Smooth muscle cell (in vitro differentiated cells): Measurements from ENCODE around the gene ADORA1. TPM values are rescaled to one million over a fixed set of nuclear protein-coding genes. Genes with fewer than 3 reads are reported as not detected.

Source experiments
- DNase-seq: peaks from one replicate; lab custom pipeline; 2025; ENCODE audit not compliant: unreplicated experiment; lab: John Stamatoyannopoulos, UW
- H2AFZ ChIP-seq: fragments of 200-600 bp; sonication (generic); 2 replicates; pipeline ENCODE4 v1.6.0; 2016; ENCODE audit warnings: antibody characterized with exemption, low read depth, mild to moderate bottlenecking
- H3F3A ChIP-seq: fragments of 200-600 bp; sonication (generic); 2 replicates; pipeline ENCODE4 v1.6.0; 2017; ENCODE audit warnings: antibody characterized with exemption, low read depth
- H3K27ac ChIP-seq: fragments of 200-600 bp; sonication (generic); 2 replicates; pipeline ENCODE4 v1.5.1; 2016; ENCODE audit warnings: low read depth, mild to moderate bottlenecking
- H3K27me3 ChIP-seq: fragments of 200-600 bp; sonication (generic); 2 replicates; pipeline ENCODE4 v1.6.1; 2016; ENCODE audit warnings: low read depth, mild to moderate bottlenecking
- H3K36me3 ChIP-seq: fragments of 200-600 bp; sonication (generic); 2 replicates; pipeline ENCODE4 v1.5.1; 2016; ENCODE audit warnings: low read depth
- H3K4me1 ChIP-seq: fragments of 200-600 bp; sonication (generic); 2 replicates; pipeline ENCODE4 v1.5.1; 2016; ENCODE audit warnings: low read depth
- H3K4me2 ChIP-seq: fragments of 200-600 bp; sonication (generic); 2 replicates; pipeline ENCODE4 v1.6.0; 2016; ENCODE audit warnings: mild to moderate bottlenecking
- H3K4me3 ChIP-seq: fragments of 200-600 bp; sonication (generic); 2 replicates; pipeline ENCODE4 v1.5.1; 2016; ENCODE audit warnings: mild to moderate bottlenecking
- H3K79me2 ChIP-seq: fragments of 200-600 bp; sonication (generic); 2 replicates; pipeline ENCODE4 v1.6.0; 2016; ENCODE audit warnings: low read depth, mild to moderate bottlenecking
- H3K9ac ChIP-seq: fragments of 200-600 bp; sonication (generic); 2 replicates; pipeline ENCODE4 v1.6.0; 2016; ENCODE audit warnings: low read depth
- H3K9me3 ChIP-seq: fragments of 200-600 bp; sonication (generic); replicated peaks from 2 replicates; pipeline ENCODE4 v1.5.1; 2016; ENCODE audit warnings: low read depth
- H4K20me1 ChIP-seq: fragments of 200-600 bp; sonication (generic); 2 replicates; pipeline ENCODE4 v1.6.0; 2016; ENCODE audit warnings: low read depth
- CTCF ChIP-seq: fragments of 200-600 bp; sonication (generic); IDR thresholded peaks from 2 replicates; pipeline ENCODE4 v1.5.1; 2017; ENCODE audit warnings: borderline replicate concordance, mild to moderate bottlenecking, antibody characterized with exemption; ENCODE audit not compliant: insufficient read depth, poor library complexity, severe bottlenecking
- WGBS: methylation state at CpG from one replicate; pipeline ENCODE4 v1.1.7; 2016; ENCODE audit warnings: low lambda C conversion rate; 5-methylcytosine and 5-hydroxymethylcytosine counted together
- polyA plus RNA-seq: library from polyadenylated mRNA; unstranded; fragments of >200 nt; fragmentation: Nextera tagmentation; extraction: Ambion mirVana; gene quantifications from 2 replicates; pipeline ENCODE4 v1.2.1, GENCODE V29; 2016
- total RNA-seq: library from RNA; depleted of rRNA; stranded (reverse); fragments of >200 nt; gene quantifications from 2 replicates; pipeline ENCODE4 v1.2.3, GENCODE V29; 2014

Gene ADORA1
- total and polyA plus RNA-seq, 2 experiments from 2014 or later, result 16.0 to 18.0 TPM

- Histone ChIP-seq H3K79me2 (no peaks in the 10 kb centered on the region), H3F3A (no peaks in the 10 kb centered on the region), H3K4me3 (no peak overlapping the region), H4K20me1 (no peaks in the 10 kb centered on the region), H3K27me3 (no peaks in the 10 kb centered on the region), H3K27ac (no peak overlapping the region), H3K4me2 (no peak overlapping the region), H2AFZ (no peak overlapping the region), H3K4me1 (no peaks in the 10 kb centered on the region), H3K36me3 (no peaks in the 10 kb centered on the region), H3K9ac (no peak overlapping the region), H3K9me3 (no peaks in the 10 kb centered on the region)
- DNase-seq, result no peak
- 98% methylated on average over 12 of the region's 12 CpGs for WGBS
- TF ChIP-seq CTCF, result no peak
Measured at GRCh38 chr1:203168256-203168786, 40.8 kb downstream of the ADORA1 start.

- Histone ChIP-seq H2AFZ (no peak overlapping the region), H3F3A (no peaks in the 10 kb centered on the region), H3K27ac (no peak overlapping the region), H3K4me2 (no peak overlapping the region), H3K36me3 (no peaks in the 10 kb centered on the region), H3K9me3 (no peaks in the 10 kb centered on the region), H3K27me3 (no peaks in the 10 kb centered on the region), H3K4me1 (no peaks in the 10 kb centered on the region), H3K79me2 (no peaks in the 10 kb centered on the region), H4K20me1 (no peaks in the 10 kb centered on the region), H3K4me3 (no peak overlapping the region), H3K9ac (no peak overlapping the region)
- no peak for TF ChIP-seq CTCF
- no peak for DNase-seq
- WGBS, result 93% methylated on average over 9 of the region's 9 CpGs
Measured at GRCh38 chr1:203168991-203169390, 41.5 kb downstream of the ADORA1 start.

GRCh38 chr1:203169770-203170520, 42.4 kb downstream of the ADORA1 start:
- no peak overlapping the region for H2AFZ ChIP-seq

More at GRCh38 chr1:203169770-203170520, 42.4 kb downstream of the ADORA1 start:
- Histone ChIP-seq H3K9ac (no peak overlapping the region), H4K20me1 (no peaks in the 10 kb centered on the region), H3K4me1 (no peaks in the 10 kb centered on the region), H3K36me3 (no peaks in the 10 kb centered on the region), H3K9me3 (no peaks in the 10 kb centered on the region), H3K27me3 (no peaks in the 10 kb centered on the region), H3K4me3 (no peak overlapping the region), H3K79me2 (no peaks in the 10 kb centered on the region), H3K27ac (no peak overlapping the region), H3F3A (no peaks in the 10 kb centered on the region), H3K4me2 (no peak overlapping the region)
- TF ChIP-seq CTCF, result no peak
- WGBS, result 95% methylated on average over 21 of the region's 21 CpGs
- no peak for DNase-seq
